Liver (tissue), 9 donors: ENCODE results near the gene CSNK2A3. TPM values are rescaled to one million over a fixed set of nuclear protein-coding genes. Genes with fewer than 3 reads are reported as not detected.

ENCODE experiments used
- DNase-seq: peaks from one replicate; pipeline ENCODE4 v3.0.0-alpha.2; 2017; ENCODE audit warnings: low spot score
- H3K27ac ChIP-seq, 2 donors: one replicate each; pipeline ENCODE4 v1.7.0; 2013; ENCODE audit warnings: inconsistent platforms in 2 of 2, low read length in 2 of 2, control low read depth in 1 of 2, low read depth in 1 of 2, mild to moderate bottlenecking in 1 of 2
- H3K27me3 ChIP-seq, 4 donors: one replicate each; pipeline versions ENCODE4 v1.6.1 to v1.7.0; 2013; ENCODE audit warnings: low read length in 3 of 4, inconsistent platforms in 1 of 4, mild to moderate bottlenecking in 1 of 4, moderate library complexity in 1 of 4; ENCODE audit not compliant: control insufficient read depth in 4 of 4, insufficient read depth in 4 of 4
- H3K36me3 ChIP-seq, 4 donors: one replicate each; pipeline versions ENCODE4 v1.6.1 to v1.7.0; 2013; ENCODE audit warnings: low read length in 3 of 4, mild to moderate bottlenecking in 3 of 4, low read depth in 1 of 4, moderate library complexity in 1 of 4; ENCODE audit not compliant: control insufficient read depth in 4 of 4, insufficient read depth in 3 of 4
- H3K4me1 ChIP-seq, 4 donors: one replicate each; pipeline versions ENCODE4 v1.6.1 to v1.7.0; 2013; ENCODE audit warnings: low read length in 3 of 4, mild to moderate bottlenecking in 3 of 4, moderate library complexity in 1 of 4; ENCODE audit not compliant: control insufficient read depth in 4 of 4, insufficient read depth in 4 of 4
- H3K4me3 ChIP-seq, 3 donors: one replicate each; pipeline versions ENCODE4 v1.6.1 to v1.7.0; 2013; ENCODE audit warnings: low read length in 3 of 3, control low read depth in 1 of 3, low read depth in 1 of 3, mild to moderate bottlenecking in 1 of 3
- H3K9ac ChIP-seq, 2 donors: one replicate each; pipeline ENCODE4 v1.7.0; 2013; ENCODE audit warnings: low read length in 2 of 2, mild to moderate bottlenecking in 2 of 2, moderate library complexity in 2 of 2, control low read depth in 1 of 2, low read depth in 1 of 2
- H3K9me3 ChIP-seq, 4 donors: one replicate each; pipeline versions ENCODE4 v1.6.1 to v1.7.0; 2013; ENCODE audit warnings: low read length in 3 of 4; ENCODE audit not compliant: control insufficient read depth in 4 of 4
- EGR1 ChIP-seq, 2 donors: IDR thresholded peaks; 2 replicates each; pipeline ENCODE4 v1.6.1; 2016 to 2018; ENCODE audit warnings: antibody characterized with exemption in 2 of 2, low read depth in 2 of 2
- FOXA1 ChIP-seq: IDR thresholded peaks from 2 replicates; pipeline ENCODE4 v1.6.1; 2016; ENCODE audit warnings: antibody characterized with exemption
- FOXA2 ChIP-seq: IDR thresholded peaks from 2 replicates; pipeline ENCODE4 v1.6.1; 2016; ENCODE audit warnings: antibody characterized with exemption
- GABPA ChIP-seq, 2 donors: IDR thresholded peaks in 1 of 2; conservative IDR thresholded peaks in 1 of 2; 2 replicates each; pipeline ENCODE4 v1.6.1; 2016; ENCODE audit warnings: antibody characterized with exemption in 2 of 2, mild to moderate bottlenecking in 1 of 2, moderate library complexity in 1 of 2
- HNF4A ChIP-seq, 2 donors: conservative IDR thresholded peaks; 2 replicates each; pipeline ENCODE4 v1.6.1; 2016; ENCODE audit warnings: antibody characterized with exemption in 2 of 2, mild to moderate bottlenecking in 2 of 2
- HNF4G ChIP-seq: IDR thresholded peaks from 2 replicates; pipeline ENCODE4 v1.6.1; 2016; ENCODE audit warnings: antibody characterized with exemption
- JUND ChIP-seq, 2 donors: IDR thresholded peaks; 2 replicates each; pipeline ENCODE4 v1.6.1; 2016; ENCODE audit warnings: antibody characterized with exemption in 2 of 2
- NR2F2 ChIP-seq: IDR thresholded peaks from 2 replicates; pipeline ENCODE4 v1.6.1; 2016; ENCODE audit warnings: antibody characterized with exemption
- RAD21 ChIP-seq, 2 donors: IDR thresholded peaks; 2 replicates each; pipeline ENCODE4 v1.6.1; 2016; ENCODE audit warnings: antibody characterized with exemption in 2 of 2, mild to moderate bottlenecking in 2 of 2
- RXRA ChIP-seq, 2 donors: IDR thresholded peaks; 2 replicates each; pipeline ENCODE4 v1.6.1; 2017 to 2018; ENCODE audit warnings: antibody characterized with exemption in 2 of 2, mild to moderate bottlenecking in 1 of 2
- SP1 ChIP-seq: IDR thresholded peaks from 2 replicates; pipeline ENCODE4 v1.6.1; 2018; ENCODE audit warnings: antibody characterized with exemption, mild to moderate bottlenecking
- TAF1 ChIP-seq: conservative IDR thresholded peaks from 2 replicates; pipeline ENCODE4 v1.6.1; 2016; ENCODE audit warnings: antibody characterized with exemption, mild to moderate bottlenecking
- WGBS: extraction: QIAGEN DNeasy Blood & Tissue Kit; methylation state at CpG from one replicate; pipeline ENCODE4 v1.1.7; 2013; 5-methylcytosine and 5-hydroxymethylcytosine counted together
- polyA plus RNA-seq, 2 donors: library from polyadenylated mRNA; stranded (reverse) in 1 of 2; unstranded in 1 of 2; fragments of 200-250 nt in 1 of 2; fragments of >200 nt in 1 of 2; fragmentation: Nextera tagmentation in 1 of 2; extraction: Ambion mirVana in 1 of 2; gene quantifications; one replicate each; pipeline versions ENCODE4 v1.2.1 to v1.2.3, GENCODE V29; 2013 to 2015
- total RNA-seq, 2 donors: library from RNA; depleted of rRNA; stranded (reverse); fragments of >200 nt; gene quantifications; one replicate each; pipeline ENCODE4 v1.2.3, GENCODE V29; 2014
- TF ChIP-seq, protein P1 (sequence below): IDR thresholded peaks from 2 replicates; pipeline ENCODE4 v1.6.1; 2016; ENCODE audit warnings: antibody characterized with exemption
- TF ChIP-seq, protein P2 (sequence below): IDR thresholded peaks from 2 replicates; pipeline ENCODE4 v1.6.1; 2016; ENCODE audit warnings: antibody characterized with exemption
- TF ChIP-seq, protein P3 (sequence below): IDR thresholded peaks from 2 replicates; pipeline ENCODE4 v1.6.1; 2016; ENCODE audit warnings: antibody characterized with exemption, mild to moderate bottlenecking
- TF ChIP-seq, protein P4 (sequence below): fragments of 150-350 bp; IDR thresholded peaks from 2 replicates; pipeline ENCODE4 v1.5.1; 2017; ENCODE audit warnings: improper control_type of control experiment, low read depth, low read length; ENCODE audit not compliant: missing input control
- donor health status: healthy.
- donor health status: healthy.
- donor health status: healthy.
- donor health status: healthy.
- donor health status: healthy.

CSNK2A3 gene
- total and polyA plus RNA-seq, 4 donors, result 0.51 to 0.92 (median 0.59) TPM; not detected in 1

DNA sequence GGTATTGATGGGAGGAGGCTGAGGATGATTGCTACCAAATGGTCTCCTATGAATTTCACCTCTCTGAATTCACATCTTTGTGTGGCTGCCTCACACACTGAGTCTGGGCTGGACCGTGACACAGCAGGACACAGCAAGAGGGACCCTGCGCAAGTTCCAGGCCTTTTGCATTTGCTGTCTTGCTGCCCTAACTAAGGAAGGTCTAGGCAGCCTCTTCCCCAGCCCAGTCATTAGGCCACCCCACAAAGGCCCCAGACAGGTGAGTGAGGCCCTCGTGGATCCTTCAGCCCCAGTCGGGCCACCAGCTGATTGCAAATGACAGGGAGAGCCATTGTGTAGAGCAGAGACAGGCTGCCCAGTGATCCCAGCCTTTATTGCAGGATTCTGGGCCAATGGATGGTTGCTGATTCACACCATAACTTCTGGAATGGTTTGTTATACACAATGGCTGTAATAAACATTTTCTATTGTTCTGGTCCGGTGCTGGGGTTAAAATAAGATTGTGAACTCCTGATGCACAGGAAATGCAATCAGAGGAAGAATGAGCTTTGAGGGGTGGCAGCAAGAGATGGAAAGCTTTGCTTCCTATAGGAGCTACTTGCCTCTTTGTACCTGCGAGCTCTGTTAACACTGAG, 28.5 kb upstream of the CSNK2A3 start:
- DNase-seq, result no peak
- no peak overlapping the region for H3K4me3 ChIP-seq
- H3K27me3 ChIP-seq, result no peaks in the 10 kb centered on the region
- no peak overlapping the region for H3K27ac ChIP-seq
- H3K36me3 ChIP-seq, result peaks cover 0 to 12% (median 3%) of the 10 kb centered on the region in 4 donors
- H3K9me3 ChIP-seq, result no peaks in the 10 kb centered on the region
- 88% methylated on average over 6 of the region's 6 CpGs for WGBS
- H3K4me1 ChIP-seq, result peaks cover 0 to 20% (median 12%) of the 10 kb centered on the region in 4 donors
- no peak overlapping the region for H3K9ac ChIP-seq
- TF ChIP-seq JUND (IDR thresholded peaks at IDR 0.05) (no peak), RXRA (IDR thresholded peaks at IDR 0.05) (no peak), TAF1 (no peak), GABPA (IDR thresholded peaks at IDR 0.05 in 1 of 2, conservative IDR thresholded peaks at IDR 0.05 in 1 of 2) (no peak), HNF4A (conservative IDR thresholded peaks at IDR 0.05) (no peak), HNF4G (no peak), SP1 (no peak), FOXA1 (no peak)
- TF ChIP-seq, protein P1, sequence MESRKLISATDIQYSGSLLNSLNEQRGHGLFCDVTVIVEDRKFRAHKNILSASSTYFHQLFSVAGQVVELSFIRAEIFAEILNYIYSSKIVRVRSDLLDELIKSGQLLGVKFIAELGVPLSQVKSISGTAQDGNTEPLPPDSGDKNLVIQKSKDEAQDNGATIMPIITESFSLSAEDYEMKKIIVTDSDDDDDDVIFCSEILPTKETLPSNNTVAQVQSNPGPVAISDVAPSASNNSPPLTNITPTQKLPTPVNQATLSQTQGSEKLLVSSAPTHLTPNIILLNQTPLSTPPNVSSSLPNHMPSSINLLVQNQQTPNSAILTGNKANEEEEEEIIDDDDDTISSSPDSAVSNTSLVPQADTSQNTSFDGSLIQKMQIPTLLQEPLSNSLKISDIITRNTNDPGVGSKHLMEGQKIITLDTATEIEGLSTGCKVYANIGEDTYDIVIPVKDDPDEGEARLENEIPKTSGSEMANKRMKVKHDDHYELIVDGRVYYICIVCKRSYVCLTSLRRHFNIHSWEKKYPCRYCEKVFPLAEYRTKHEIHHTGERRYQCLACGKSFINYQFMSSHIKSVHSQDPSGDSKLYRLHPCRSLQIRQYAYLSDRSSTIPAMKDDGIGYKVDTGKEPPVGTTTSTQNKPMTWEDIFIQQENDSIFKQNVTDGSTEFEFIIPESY, result no peak
- TF ChIP-seq, protein P2, sequence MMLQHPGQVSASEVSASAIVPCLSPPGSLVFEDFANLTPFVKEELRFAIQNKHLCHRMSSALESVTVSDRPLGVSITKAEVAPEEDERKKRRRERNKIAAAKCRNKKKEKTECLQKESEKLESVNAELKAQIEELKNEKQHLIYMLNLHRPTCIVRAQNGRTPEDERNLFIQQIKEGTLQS, result no peak
- TF ChIP-seq, protein P3, sequence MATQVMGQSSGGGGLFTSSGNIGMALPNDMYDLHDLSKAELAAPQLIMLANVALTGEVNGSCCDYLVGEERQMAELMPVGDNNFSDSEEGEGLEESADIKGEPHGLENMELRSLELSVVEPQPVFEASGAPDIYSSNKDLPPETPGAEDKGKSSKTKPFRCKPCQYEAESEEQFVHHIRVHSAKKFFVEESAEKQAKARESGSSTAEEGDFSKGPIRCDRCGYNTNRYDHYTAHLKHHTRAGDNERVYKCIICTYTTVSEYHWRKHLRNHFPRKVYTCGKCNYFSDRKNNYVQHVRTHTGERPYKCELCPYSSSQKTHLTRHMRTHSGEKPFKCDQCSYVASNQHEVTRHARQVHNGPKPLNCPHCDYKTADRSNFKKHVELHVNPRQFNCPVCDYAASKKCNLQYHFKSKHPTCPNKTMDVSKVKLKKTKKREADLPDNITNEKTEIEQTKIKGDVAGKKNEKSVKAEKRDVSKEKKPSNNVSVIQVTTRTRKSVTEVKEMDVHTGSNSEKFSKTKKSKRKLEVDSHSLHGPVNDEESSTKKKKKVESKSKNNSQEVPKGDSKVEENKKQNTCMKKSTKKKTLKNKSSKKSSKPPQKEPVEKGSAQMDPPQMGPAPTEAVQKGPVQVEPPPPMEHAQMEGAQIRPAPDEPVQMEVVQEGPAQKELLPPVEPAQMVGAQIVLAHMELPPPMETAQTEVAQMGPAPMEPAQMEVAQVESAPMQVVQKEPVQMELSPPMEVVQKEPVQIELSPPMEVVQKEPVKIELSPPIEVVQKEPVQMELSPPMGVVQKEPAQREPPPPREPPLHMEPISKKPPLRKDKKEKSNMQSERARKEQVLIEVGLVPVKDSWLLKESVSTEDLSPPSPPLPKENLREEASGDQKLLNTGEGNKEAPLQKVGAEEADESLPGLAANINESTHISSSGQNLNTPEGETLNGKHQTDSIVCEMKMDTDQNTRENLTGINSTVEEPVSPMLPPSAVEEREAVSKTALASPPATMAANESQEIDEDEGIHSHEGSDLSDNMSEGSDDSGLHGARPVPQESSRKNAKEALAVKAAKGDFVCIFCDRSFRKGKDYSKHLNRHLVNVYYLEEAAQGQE, result no peak
- TF ChIP-seq, protein P4, sequence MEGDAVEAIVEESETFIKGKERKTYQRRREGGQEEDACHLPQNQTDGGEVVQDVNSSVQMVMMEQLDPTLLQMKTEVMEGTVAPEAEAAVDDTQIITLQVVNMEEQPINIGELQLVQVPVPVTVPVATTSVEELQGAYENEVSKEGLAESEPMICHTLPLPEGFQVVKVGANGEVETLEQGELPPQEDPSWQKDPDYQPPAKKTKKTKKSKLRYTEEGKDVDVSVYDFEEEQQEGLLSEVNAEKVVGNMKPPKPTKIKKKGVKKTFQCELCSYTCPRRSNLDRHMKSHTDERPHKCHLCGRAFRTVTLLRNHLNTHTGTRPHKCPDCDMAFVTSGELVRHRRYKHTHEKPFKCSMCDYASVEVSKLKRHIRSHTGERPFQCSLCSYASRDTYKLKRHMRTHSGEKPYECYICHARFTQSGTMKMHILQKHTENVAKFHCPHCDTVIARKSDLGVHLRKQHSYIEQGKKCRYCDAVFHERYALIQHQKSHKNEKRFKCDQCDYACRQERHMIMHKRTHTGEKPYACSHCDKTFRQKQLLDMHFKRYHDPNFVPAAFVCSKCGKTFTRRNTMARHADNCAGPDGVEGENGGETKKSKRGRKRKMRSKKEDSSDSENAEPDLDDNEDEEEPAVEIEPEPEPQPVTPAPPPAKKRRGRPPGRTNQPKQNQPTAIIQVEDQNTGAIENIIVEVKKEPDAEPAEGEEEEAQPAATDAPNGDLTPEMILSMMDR, result no peak

DNA sequence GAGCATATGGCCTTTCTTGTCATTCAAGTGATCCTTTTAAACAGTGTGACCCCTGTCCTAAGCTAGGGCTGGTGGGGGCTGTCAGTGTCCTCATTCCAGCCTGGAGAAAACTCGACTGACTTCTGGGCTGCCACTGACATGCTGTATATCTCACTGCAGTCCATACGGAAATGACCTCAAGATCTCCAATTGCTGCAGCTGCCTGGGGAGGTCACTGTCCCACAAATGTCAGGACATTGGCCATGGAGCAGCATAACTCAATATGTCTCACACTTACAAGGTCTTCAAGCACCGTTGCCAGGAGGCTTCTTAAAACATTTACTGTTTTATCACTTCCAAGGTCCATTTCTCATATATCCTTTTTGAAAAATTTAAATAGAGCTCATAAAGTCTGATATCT, 27.8 kb upstream of the CSNK2A3 start:
- no peaks in the 10 kb centered on the region for H3K27me3 ChIP-seq
- TF ChIP-seq, protein P2, result no peak
- TF ChIP-seq RAD21 (IDR thresholded peaks at IDR 0.05) (peak in 1 of 2 donors; percentile 39), NR2F2 (peak; percentile 72), FOXA2 (no peak), EGR1 (IDR thresholded peaks at IDR 0.05; ENCODE audit: low read depth in 2 of 2) (no peak), RXRA (IDR thresholded peaks at IDR 0.05) (peak; percentile 26 to 45)
- peaks cover 0 to 14% (median 5%) of the 10 kb centered on the region in 4 donors for H3K36me3 ChIP-seq
- no peak overlapping the region for H3K9ac ChIP-seq
- DNase-seq, result peak; percentile 20
- H3K27ac ChIP-seq, result no peak overlapping the region
- 74% methylated on average over 3 of the region's 3 CpGs for WGBS
- peaks cover 0 to 20% (median 12%) of the 10 kb centered on the region in 4 donors for H3K4me1 ChIP-seq
- H3K9me3 ChIP-seq, result no peaks in the 10 kb centered on the region
- no peak overlapping the region for H3K4me3 ChIP-seq
